Astrocyte (in vitro differentiated cells and primary cell): Measurements from ENCODE around the gene PRKG2. TPM values are rescaled to one million over a fixed set of nuclear protein-coding genes. Genes with fewer than 3 reads are reported as not detected.

Source experiments
- DNase-seq: peaks from one replicate; pipeline ENCODE4 v3.0.0-alpha.2; 2010; ENCODE audit warnings: low read depth
- FAIRE-seq: peaks from 2 replicates; lab custom pipeline; 2011; peaks lifted over from hg19 to GRCh38; lab: Jason Lieb, UNC
- H2AFZ ChIP-seq: 2 replicates; pipeline ENCODE4 v1.6.0; 2012; ENCODE audit warnings: low read depth, low read length, inconsistent platforms
- H3K27ac ChIP-seq: 2 replicates; pipeline ENCODE4 v1.5.1; 2011; ENCODE audit warnings: low read depth, low read length, inconsistent platforms
- H3K27me3 ChIP-seq: 2 replicates; pipeline ENCODE4 v1.6.0; 2011; ENCODE audit warnings: low read length, inconsistent platforms; ENCODE audit not compliant: insufficient read depth
- H3K36me3 ChIP-seq: 2 replicates; pipeline ENCODE4 v1.5.1; 2011; ENCODE audit warnings: low read length, inconsistent platforms; ENCODE audit not compliant: insufficient read depth
- H3K4me1 ChIP-seq: 2 replicates; pipeline ENCODE4 v1.5.1; 2011; ENCODE audit warnings: low read length, inconsistent platforms; ENCODE audit not compliant: insufficient read depth
- H3K4me2 ChIP-seq: 2 replicates; pipeline ENCODE4 v1.6.0; 2012; ENCODE audit warnings: low read length, inconsistent platforms
- H3K4me3 ChIP-seq: 2 replicates; pipeline ENCODE4 v1.5.1; 2011; ENCODE audit warnings: low read depth, mild to moderate bottlenecking, low read length, inconsistent platforms; ENCODE audit not compliant: insufficient read depth
- H3K79me2 ChIP-seq: 2 replicates; pipeline ENCODE4 v1.6.0; 2012; ENCODE audit warnings: mild to moderate bottlenecking, low read length, inconsistent platforms; ENCODE audit not compliant: insufficient read depth
- H3K9ac ChIP-seq: 2 replicates; pipeline ENCODE4 v1.6.0; 2012; ENCODE audit warnings: mild to moderate bottlenecking, low read length, inconsistent platforms
- H3K9me3 ChIP-seq: 2 replicates; pipeline ENCODE4 v1.5.1; 2012; ENCODE audit warnings: low read depth, mild to moderate bottlenecking, low read length, inconsistent platforms; ENCODE audit not compliant: insufficient read depth
- H4K20me1 ChIP-seq: 2 replicates; pipeline ENCODE4 v1.6.0; 2012; ENCODE audit warnings: low read length, inconsistent platforms; ENCODE audit not compliant: insufficient read depth
- H3K27ac Mint-ChIP-seq: one replicate; pipeline ENCODE4 v1.8.0; 2021; ENCODE audit warnings: mild to moderate bottlenecking, mixed read lengths; ENCODE audit not compliant: unreplicated experiment
- H3K27me3 Mint-ChIP-seq: one replicate; pipeline ENCODE4 v1.8.0; 2021; ENCODE audit warnings: low read depth, mixed read lengths; ENCODE audit not compliant: unreplicated experiment
- H3K36me3 Mint-ChIP-seq: one replicate; pipeline ENCODE4 v1.8.0; 2021; ENCODE audit warnings: low read depth, mixed read lengths; ENCODE audit not compliant: unreplicated experiment
- H3K4me1 Mint-ChIP-seq: one replicate; pipeline ENCODE4 v1.8.0; 2021; ENCODE audit warnings: low read depth, mixed read lengths; ENCODE audit not compliant: unreplicated experiment
- H3K4me3 Mint-ChIP-seq: one replicate; pipeline ENCODE4 v1.8.0; 2021; ENCODE audit warnings: mild to moderate bottlenecking, moderate library complexity, mixed read lengths; ENCODE audit not compliant: unreplicated experiment
- H3K9me3 Mint-ChIP-seq: one replicate; pipeline ENCODE4 v1.8.0; 2021; ENCODE audit warnings: mild to moderate bottlenecking, mixed read lengths; ENCODE audit not compliant: unreplicated experiment
- CTCF ChIP-seq: IDR thresholded peaks from 2 replicates; pipeline ENCODE4 v1.5.1; 2011; ENCODE audit warnings: low read depth, mild to moderate bottlenecking, inconsistent platforms, low read length, moderate library complexity; ENCODE audit not compliant: insufficient read depth
- EZH2 ChIP-seq: IDR thresholded peaks from 2 replicates; pipeline ENCODE4 v1.6.1; 2012; ENCODE audit warnings: mild to moderate bottlenecking, low read length, inconsistent platforms; ENCODE audit not compliant: insufficient read depth
- total RNA-seq: library from RNA; stranded (reverse); gene quantifications from 2 replicates; pipeline ENCODE4 v1.2.1, GENCODE V29; 2021

PRKG2 gene
- total RNA-seq, 1 donor from 2014 or later: 0.23 TPM

- DNase-seq (peak; percentile 30), FAIRE-seq (peak; percentile 52)
- H3K27me3 ChIP-seq: no peaks in the 10 kb centered on the region
- H3K9ac ChIP-seq: no peak overlapping the region
- Mint-ChIP-seq H3K36me3 (no peaks in the 10 kb centered on the region), H3K27me3 (no peaks in the 10 kb centered on the region), H3K4me3 (no peak overlapping the region), H3K4me1 (peaks cover 12% of the 10 kb centered on the region), H3K27ac (peak overlapping the region; percentile 48), H3K9me3 (no peaks in the 10 kb centered on the region)
- H4K20me1 ChIP-seq: no peaks in the 10 kb centered on the region
- H3K36me3 ChIP-seq: no peaks in the 10 kb centered on the region
- H3K4me1 ChIP-seq: peaks cover 9% of the 10 kb centered on the region
- H3K4me2 ChIP-seq: peak overlapping the region; percentile 52
- no peak overlapping the region for H2AFZ ChIP-seq
- H3K9me3 ChIP-seq: no peaks in the 10 kb centered on the region
- H3K27ac ChIP-seq: peak overlapping the region; percentile 2
- H3K79me2 ChIP-seq: no peaks in the 10 kb centered on the region
- TF ChIP-seq EZH2 (no peak), CTCF (no peak)
- H3K4me3 ChIP-seq: no peak overlapping the region
Observed at GRCh38 chr4:81256059-81256970, 41.3 kb upstream of the PRKG2 start.

DNA sequence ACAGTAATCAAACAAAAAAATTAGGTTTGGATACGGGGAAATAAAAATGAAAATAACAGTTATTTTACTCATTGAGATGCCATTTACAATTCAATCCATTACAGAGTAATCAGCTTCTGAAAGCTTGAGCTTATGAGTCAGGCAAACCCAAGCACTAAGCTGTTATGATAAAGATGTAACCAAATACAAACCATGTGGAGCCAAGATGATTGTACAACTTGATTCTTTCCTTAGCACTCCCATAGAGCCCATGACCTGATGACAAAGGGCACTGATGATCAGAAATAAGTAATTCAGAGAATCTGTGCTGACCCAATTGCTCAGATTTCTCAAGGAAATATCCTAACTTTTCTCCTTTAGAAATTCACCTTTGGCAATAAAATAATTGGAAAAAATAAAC, 40.5 kb upstream of the PRKG2 start:
- Histone ChIP-seq H3K79me2 (no peaks in the 10 kb centered on the region), H3K27me3 (no peaks in the 10 kb centered on the region), H2AFZ (no peak overlapping the region), H3K4me1 (peaks cover 9% of the 10 kb centered on the region), H3K9ac (no peak overlapping the region), H3K36me3 (no peaks in the 10 kb centered on the region), H4K20me1 (no peaks in the 10 kb centered on the region), H3K4me3 (no peak overlapping the region), H3K27ac (no peak overlapping the region), H3K9me3 (no peaks in the 10 kb centered on the region), H3K4me2 (peak overlapping the region; percentile 21)
- no peak overlapping the region for H3K27ac Mint-ChIP-seq
- DNase-seq (peak; percentile 72), FAIRE-seq (peak; percentile 71)
- no peaks in the 10 kb centered on the region for H3K9me3 Mint-ChIP-seq
- no peak for TF ChIP-seq EZH2
- no peak for TF ChIP-seq CTCF
- no peaks in the 10 kb centered on the region for H3K36me3 Mint-ChIP-seq
- H3K27me3 Mint-ChIP-seq: no peaks in the 10 kb centered on the region
- peaks cover 12% of the 10 kb centered on the region for H3K4me1 Mint-ChIP-seq
- H3K4me3 Mint-ChIP-seq: no peak overlapping the region

GRCh38 chr4:81250430-81250829, 35.4 kb upstream of the PRKG2 start:
- no peak for FAIRE-seq

More at GRCh38 chr4:81250430-81250829, 35.4 kb upstream of the PRKG2 start:
- H3K27me3 Mint-ChIP-seq: no peaks in the 10 kb centered on the region
- no peak overlapping the region for H3K4me3 Mint-ChIP-seq
- H4K20me1 ChIP-seq: no peaks in the 10 kb centered on the region
- no peaks in the 10 kb centered on the region for H3K4me1 ChIP-seq
- no peak overlapping the region for H3K4me2 ChIP-seq
- no peak overlapping the region for H3K4me3 ChIP-seq
- H3K9me3 ChIP-seq: no peaks in the 10 kb centered on the region
- H3K4me1 Mint-ChIP-seq: peaks cover 2% of the 10 kb centered on the region
- no peaks in the 10 kb centered on the region for H3K36me3 ChIP-seq
- no peaks in the 10 kb centered on the region for H3K9me3 Mint-ChIP-seq
- no peaks in the 10 kb centered on the region for H3K36me3 Mint-ChIP-seq
- H3K27ac Mint-ChIP-seq: no peak overlapping the region
- no peaks in the 10 kb centered on the region for H3K79me2 ChIP-seq
- no peak overlapping the region for H3K27ac ChIP-seq
- no peak for TF ChIP-seq EZH2
- no peak for TF ChIP-seq CTCF
- H3K9ac ChIP-seq: no peak overlapping the region
- H2AFZ ChIP-seq: no peak overlapping the region
- H3K27me3 ChIP-seq: no peaks in the 10 kb centered on the region
- no peak for DNase-seq
